Peyer's patch (tissue), 4 donors: ENCODE results near the gene ALKBH2.

Experiments used
- POLR2A ChIP-seq, 2 donors: fragments of 450-650 bp; IDR thresholded peaks; one replicate each; pipeline ENCODE4 v1.5.1; 2017; ENCODE audit warnings: antibody characterized with exemption in 2 of 2, mild to moderate bottlenecking in 2 of 2, moderate library complexity in 2 of 2
- TF ChIP-seq, protein P1 (sequence below), 6 experiments: fragments of 450-650 bp in 4 of 6; fragments of 200-600 bp in 2 of 6; sonication (generic) in 1 of 6; IDR thresholded peaks; one replicate each; pipeline ENCODE4 v1.5.1; 2017 to 2019; ENCODE audit warnings: antibody characterized with exemption in 6 of 6, mild to moderate bottlenecking in 3 of 6, moderate library complexity in 1 of 6

- TF ChIP-seq, protein P1, sequence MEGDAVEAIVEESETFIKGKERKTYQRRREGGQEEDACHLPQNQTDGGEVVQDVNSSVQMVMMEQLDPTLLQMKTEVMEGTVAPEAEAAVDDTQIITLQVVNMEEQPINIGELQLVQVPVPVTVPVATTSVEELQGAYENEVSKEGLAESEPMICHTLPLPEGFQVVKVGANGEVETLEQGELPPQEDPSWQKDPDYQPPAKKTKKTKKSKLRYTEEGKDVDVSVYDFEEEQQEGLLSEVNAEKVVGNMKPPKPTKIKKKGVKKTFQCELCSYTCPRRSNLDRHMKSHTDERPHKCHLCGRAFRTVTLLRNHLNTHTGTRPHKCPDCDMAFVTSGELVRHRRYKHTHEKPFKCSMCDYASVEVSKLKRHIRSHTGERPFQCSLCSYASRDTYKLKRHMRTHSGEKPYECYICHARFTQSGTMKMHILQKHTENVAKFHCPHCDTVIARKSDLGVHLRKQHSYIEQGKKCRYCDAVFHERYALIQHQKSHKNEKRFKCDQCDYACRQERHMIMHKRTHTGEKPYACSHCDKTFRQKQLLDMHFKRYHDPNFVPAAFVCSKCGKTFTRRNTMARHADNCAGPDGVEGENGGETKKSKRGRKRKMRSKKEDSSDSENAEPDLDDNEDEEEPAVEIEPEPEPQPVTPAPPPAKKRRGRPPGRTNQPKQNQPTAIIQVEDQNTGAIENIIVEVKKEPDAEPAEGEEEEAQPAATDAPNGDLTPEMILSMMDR (IDR thresholded peaks at IDR 0.05) = no peak
- TF ChIP-seq POLR2A (IDR thresholded peaks at IDR 0.05) = no peak
Observed at GRCh38 chr12:109116611-109116949, 23.3 kb upstream of the ALKBH2 start.
